Gastroesophageal sphincter (tissue), 4 donors: ENCODE data around the gene TM9SF1. TPM values are rescaled to one million over a fixed set of nuclear protein-coding genes. Genes with fewer than 3 reads are reported as not detected.

Experiments used
- ATAC-seq: fragments of 150-250 bp; one replicate; pipeline ENCODE4 v1.9.1; 2016; ENCODE audit warnings: mild to moderate bottlenecking, moderate library complexity
- H3K27ac ChIP-seq, 4 donors: fragments of 200-600 bp; sonication (generic) in 3 of 4; 1 replicate in 3 of 4; 2 replicates in 1 of 4; pipeline ENCODE4 v1.5.1; 2016 to 2019
- H3K27me3 ChIP-seq: fragments of 200-600 bp; sonication (generic); one replicate; pipeline ENCODE4 v1.5.1; 2019
- H3K36me3 ChIP-seq, 2 donors: fragments of 200-600 bp; sonication (generic); one replicate each; pipeline ENCODE4 v1.5.1; 2019; ENCODE audit warnings: control low read depth in 1 of 2
- H3K4me1 ChIP-seq, 3 donors: fragments of 200-600 bp; sonication (generic); 1 replicate in 2 of 3; 2 replicates in 1 of 3; pipeline ENCODE4 v1.5.1; 2016 to 2019; ENCODE audit warnings: control low read depth in 2 of 3
- H3K4me3 ChIP-seq, 2 donors: fragments of 200-600 bp; sonication (generic); one replicate each; pipeline ENCODE4 v1.5.1; 2019; ENCODE audit warnings: mild to moderate bottlenecking in 1 of 2, moderate library complexity in 1 of 2
- H3K9me3 ChIP-seq, 3 donors: fragments of 200-600 bp; sonication (generic); one replicate each; pipeline ENCODE4 v1.5.1; 2017 to 2019; ENCODE audit warnings: control low read depth in 2 of 3
- CTCF ChIP-seq, 4 experiments: fragments of 200-600 bp in 2 of 4; fragments of 450-650 bp in 2 of 4; sonication (generic) in 1 of 4; IDR thresholded peaks; one replicate each; pipeline ENCODE4 v1.5.1; 2017 to 2019; ENCODE audit warnings: antibody characterized with exemption in 4 of 4, mild to moderate bottlenecking in 2 of 4, moderate library complexity in 2 of 4
- EP300 ChIP-seq: sonication (generic); formaldehyde crosslinking; IDR thresholded peaks from one replicate; pipeline ENCODE4 v1.6.1; 2017; ENCODE audit warnings: antibody characterized with exemption, mild to moderate bottlenecking
- POLR2A ChIP-seq, 2 donors: fragments of 450-650 bp; IDR thresholded peaks; one replicate each; pipeline ENCODE4 v1.6.1; 2017; ENCODE audit warnings: antibody characterized with exemption in 2 of 2, mild to moderate bottlenecking in 2 of 2, moderate library complexity in 1 of 2
- POLR2AphosphoS5 ChIP-seq: sonication (generic); formaldehyde crosslinking; IDR thresholded peaks from one replicate; pipeline ENCODE4 v1.6.1; 2017; ENCODE audit warnings: antibody characterized with exemption
- WGBS, 2 donors: methylation state at CpG; one replicate each; pipeline ENCODE4 v1.1.5; 2018; ENCODE audit warnings: low coverage in 1 of 2; 5-methylcytosine and 5-hydroxymethylcytosine counted together
- total RNA-seq, 4 donors: library from RNA; depleted of rRNA; stranded (reverse); fragments of >200 nt; gene quantifications; one replicate each; pipeline ENCODE4 v1.1.0, GENCODE V29; 2016

TM9SF1 gene
- total RNA-seq, 4 donors from 2014 or later = 34.7 to 53.3 (median 45.0) TPM

- TF ChIP-seq EP300 (no peak), POLR2A (IDR thresholded peaks at IDR 0.05) (no peak), CTCF (IDR thresholded peaks at IDR 0.05) (no peak), POLR2AphosphoS5 (no peak)
- peaks cover 0 to 80% of the 10 kb centered on the region in 2 donors for H3K36me3 ChIP-seq
- no peaks in the 10 kb centered on the region for H3K27me3 ChIP-seq
- H3K9me3 ChIP-seq = no peaks in the 10 kb centered on the region
- H3K4me3 ChIP-seq = no peak overlapping the region
- no peak for ATAC-seq
- 90% methylated on average over 7 of the region's 14 CpGs; no CpG with 5 or more reads in 1 of the 2 donors for WGBS, 2 donors
- H3K4me1 ChIP-seq = peaks cover 0 to 50% (median 24%) of the 10 kb centered on the region in 3 donors
- no peak overlapping the region for H3K27ac ChIP-seq
Measured at GRCh38 chr14:24164518-24164991, 30.7 kb downstream of the TM9SF1 start.

- 29% methylated on average over 6 of the region's 8 CpGs; no CpG with 5 or more reads in 1 of the 2 donors for WGBS, 2 donors
- Histone ChIP-seq H3K27me3 (no peaks in the 10 kb centered on the region), H3K36me3 (peaks cover 0 to 76% of the 10 kb centered on the region in 2 donors), H3K4me3 (peak overlapping the region; percentile 67 to 71), H3K4me1 (peaks cover 0 to 50% (median 24%) of the 10 kb centered on the region in 3 donors), H3K9me3 (no peaks in the 10 kb centered on the region), H3K27ac (peak overlapping the region; percentile 81 to 92 (median 91))
- no peak for ATAC-seq
- no peak for TF ChIP-seq POLR2AphosphoS5
- TF ChIP-seq POLR2A (IDR thresholded peaks at IDR 0.05) = no peak
- no peak for TF ChIP-seq EP300
- no peak for TF ChIP-seq CTCF (IDR thresholded peaks at IDR 0.05)
Measured at GRCh38 chr14:24162093-24162492, 33.1 kb downstream of the TM9SF1 start.

DNA sequence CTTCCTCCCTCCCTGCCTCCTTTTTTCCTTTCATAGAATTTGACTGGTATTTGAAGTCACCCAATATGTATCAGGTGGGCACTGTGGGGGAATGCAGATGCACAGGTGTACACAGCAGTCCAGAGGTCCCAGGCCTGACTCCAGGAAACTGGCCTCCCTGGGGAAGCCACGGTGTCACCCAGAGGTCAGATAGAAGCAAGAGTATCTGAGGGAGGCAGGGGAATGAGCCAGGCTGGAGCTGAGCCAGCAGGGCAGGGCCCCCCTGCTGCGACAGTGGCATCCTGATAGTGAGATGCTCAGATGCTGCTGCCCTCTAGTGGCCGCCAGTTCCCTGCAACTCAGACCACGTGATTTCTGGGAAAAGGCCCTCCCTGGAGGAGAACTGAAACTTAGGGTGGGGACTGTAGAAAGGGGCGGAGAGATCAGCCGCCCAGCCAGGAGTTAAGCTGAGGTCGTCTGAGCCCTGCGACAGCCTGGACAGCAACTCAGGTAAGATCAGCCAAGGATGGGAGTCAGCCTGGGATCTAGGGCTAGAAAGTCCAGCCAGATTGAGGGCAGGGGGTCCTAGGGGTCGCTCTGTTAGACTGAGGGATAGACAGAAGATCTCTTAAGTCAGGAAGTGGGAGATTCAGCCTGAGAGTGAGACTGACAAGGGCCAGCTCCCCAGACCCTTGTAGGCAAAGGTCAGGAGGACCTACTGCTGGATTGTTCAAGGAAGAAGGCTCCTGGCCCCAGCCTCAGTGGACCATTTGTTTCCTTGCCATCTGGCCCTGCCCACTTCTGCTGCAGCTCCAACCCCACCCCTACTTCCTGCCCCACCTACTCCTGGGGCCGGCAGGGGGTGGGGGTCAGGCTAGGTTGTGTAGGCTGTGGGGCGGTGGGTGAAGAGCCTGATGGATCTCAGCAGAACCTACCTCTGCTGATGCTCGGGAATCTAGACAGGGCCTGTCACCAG, 34.1 kb downstream of the TM9SF1 start, which contains the start of gene IRF9:
TSS of gene IRF9 (plus strand) at position 416 of the 955 bp plus-strand sequence. CDS start 880 bp downstream, outside the sequence.
- 2 to 20% methylated on average over 1 to 7 of the region's 12 CpGs for WGBS, 2 donors
- no peaks in the 10 kb centered on the region for H3K27me3 ChIP-seq
- peak; percentile 94 for ATAC-seq
- no peaks in the 10 kb centered on the region for H3K9me3 ChIP-seq
- H3K4me1 ChIP-seq = peaks cover 0 to 50% (median 24%) of the 10 kb centered on the region in 3 donors
- peak within 1 kb of the TSS; percentile 81 to 92 (median 91) for H3K27ac ChIP-seq
- peaks cover 0 to 76% of the 10 kb centered on the region in 2 donors for H3K36me3 ChIP-seq
- TF ChIP-seq EP300 = no peak
- peak in 3 of 4 experiments; percentile 92 to 99 (median 97) for TF ChIP-seq CTCF (IDR thresholded peaks at IDR 0.05)
- peak; percentile 32 to 40 for TF ChIP-seq POLR2A (IDR thresholded peaks at IDR 0.05)
- TF ChIP-seq POLR2AphosphoS5 = peak; percentile 97
- H3K4me3 ChIP-seq = peak within 1 kb of the TSS; percentile 67 to 71

GRCh38 chr14:24160499-24160849, 34.8 kb downstream of the TM9SF1 start:
- no peak for ATAC-seq
- 100% methylated on average over 1 of the region's 4 CpGs; no CpG with 5 or more reads in 1 of the 2 donors for WGBS, 2 donors
- peaks cover 0 to 76% of the 10 kb centered on the region in 2 donors for H3K36me3 ChIP-seq
- TF ChIP-seq POLR2A (IDR thresholded peaks at IDR 0.05) = no peak
- no peak for TF ChIP-seq EP300
- TF ChIP-seq CTCF (IDR thresholded peaks at IDR 0.05) = no peak
- no peak for TF ChIP-seq POLR2AphosphoS5
- no peaks in the 10 kb centered on the region for H3K27me3 ChIP-seq
- no peaks in the 10 kb centered on the region for H3K9me3 ChIP-seq
- H3K27ac ChIP-seq = peak overlapping the region; percentile 13 to 92 (median 91)
- no peak overlapping the region for H3K4me3 ChIP-seq
- H3K4me1 ChIP-seq = peaks cover 0 to 50% (median 24%) of the 10 kb centered on the region in 3 donors
